HG03025 (cell line): ENCODE measurements around the gene CCDC102A.
"Not testable (repeated sequence)": the region's sequence is repeated elsewhere in the genome, so short reads cannot be mapped to it uniquely, and the experiment has no call there.

ENCODE experiments used
- ATAC-seq: cut with Tn5 transposase; IDR thresholded peaks from one replicate; pipeline ENCODE4 v1.9.1; 2021; ENCODE audit warnings: mild to moderate bottlenecking, moderate library complexity; ENCODE audit not compliant: unreplicated experiment, low FRiP score

CCDC102A gene

GRCh38 chr16:57504491-57504890, 31.9 kb downstream of the CCDC102A start:
- no peak for ATAC-seq

DNA sequence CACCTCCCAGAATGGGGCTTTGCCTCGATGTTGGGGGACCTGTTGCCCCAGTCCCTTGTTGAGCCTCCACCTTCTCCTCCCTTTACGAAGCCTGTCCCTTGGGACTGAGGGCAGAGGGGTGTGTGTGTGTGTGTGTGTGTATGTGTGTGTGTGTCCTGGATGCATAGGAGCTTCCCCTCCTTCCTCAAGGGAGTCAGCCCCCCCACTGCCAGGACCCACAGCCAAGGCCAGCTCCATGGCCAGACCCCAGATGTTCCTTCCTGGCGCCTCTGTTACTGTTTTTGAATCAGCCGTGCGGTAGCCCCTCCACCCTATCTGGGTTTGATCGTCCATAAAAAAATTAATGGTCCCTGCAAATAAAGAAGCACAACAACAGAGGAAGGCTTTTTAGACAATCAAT, 32.4 kb downstream of the CCDC102A start:
- no peak for ATAC-seq

DNA sequence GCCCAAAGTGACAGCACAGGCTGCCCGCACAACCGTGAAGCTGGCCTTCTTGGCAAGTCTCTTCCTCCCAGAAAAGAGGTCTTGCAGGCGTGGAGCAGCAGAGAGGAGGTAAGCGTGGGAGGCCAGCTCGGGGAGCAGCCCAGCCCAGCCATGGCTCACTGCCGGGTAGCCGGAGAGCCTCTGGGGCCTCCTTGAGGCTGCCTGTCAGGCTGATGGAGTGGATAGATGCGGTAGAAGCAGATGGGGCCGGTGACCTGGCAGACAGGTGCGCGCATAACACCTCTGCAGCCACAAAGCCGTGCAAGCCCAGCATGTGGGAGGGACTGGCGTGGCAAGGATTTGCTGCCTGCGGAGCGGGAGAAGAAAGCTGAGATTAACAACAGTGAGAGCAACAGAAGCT, 33.0 kb downstream of the CCDC102A start:
- no peak for ATAC-seq

DNA sequence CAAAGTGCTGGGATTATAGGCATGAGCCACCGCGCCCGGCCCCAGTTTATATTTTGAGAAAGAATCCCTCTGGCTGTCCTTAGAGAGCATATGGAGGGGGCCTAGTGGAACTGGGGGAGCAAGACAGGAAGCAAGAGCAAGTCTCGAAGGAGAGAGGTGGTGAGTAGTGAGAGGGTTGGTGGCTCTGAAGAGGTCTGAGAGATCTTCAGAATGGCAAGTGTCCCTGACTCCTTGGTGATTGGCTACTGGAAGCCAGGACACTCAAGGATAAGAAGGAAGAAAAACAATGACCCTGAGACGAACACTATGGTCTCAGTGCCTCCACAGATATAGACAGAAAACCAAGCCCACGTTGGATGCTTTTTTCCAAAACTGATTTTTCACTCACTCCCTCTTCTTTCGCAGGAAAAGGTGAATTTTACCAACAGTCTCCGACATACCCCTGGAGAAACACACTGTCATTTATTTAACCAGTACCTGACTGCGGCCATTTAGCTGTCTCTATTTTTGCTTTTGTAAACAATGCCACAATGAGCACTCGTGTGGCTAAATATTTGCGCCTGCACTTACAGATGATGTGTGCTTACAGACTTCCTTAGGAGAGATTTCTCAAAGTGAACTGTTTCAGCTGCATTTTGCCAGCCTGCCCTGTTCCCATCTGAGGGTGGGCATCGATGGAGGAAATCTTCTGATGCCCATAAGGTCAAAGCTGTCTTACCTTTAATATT, 34.2 kb downstream of the CCDC102A start:
- no peak for ATAC-seq

GRCh38 chr16:57501492-57501891, 34.9 kb downstream of the CCDC102A start:
- ATAC-seq: no peak

DNA sequence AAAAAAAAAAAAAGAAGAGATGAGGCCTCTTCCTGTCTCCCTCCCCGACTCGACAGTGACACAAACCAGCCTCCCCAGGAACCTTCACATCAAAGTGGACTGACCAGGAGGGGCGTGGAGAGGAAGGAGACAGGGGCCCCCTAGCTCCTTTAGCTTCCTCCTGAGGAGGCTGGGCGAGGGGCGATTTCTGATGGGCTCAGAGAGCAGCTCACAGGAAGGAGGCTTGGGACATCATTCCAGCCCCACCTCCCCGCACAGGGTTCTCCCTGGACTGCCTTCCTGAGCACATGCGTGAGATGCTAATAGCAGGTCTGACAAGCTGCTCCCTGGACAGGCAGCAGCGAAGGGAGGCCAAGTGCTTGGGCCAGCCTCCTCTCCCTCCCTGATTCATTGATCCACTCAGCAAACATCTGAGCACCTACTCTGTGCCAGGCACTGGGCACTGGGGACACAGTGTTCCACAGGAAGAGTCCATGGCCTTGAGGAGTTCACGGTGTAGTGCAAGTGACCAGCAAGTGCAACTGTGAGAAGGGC, 35.7 kb downstream of the CCDC102A start:
- ATAC-seq: no peak

- not testable (repeated sequence) for ATAC-seq
Observed at GRCh38 chr16:57499941-57500340, 36.4 kb downstream of the CCDC102A start.

DNA sequence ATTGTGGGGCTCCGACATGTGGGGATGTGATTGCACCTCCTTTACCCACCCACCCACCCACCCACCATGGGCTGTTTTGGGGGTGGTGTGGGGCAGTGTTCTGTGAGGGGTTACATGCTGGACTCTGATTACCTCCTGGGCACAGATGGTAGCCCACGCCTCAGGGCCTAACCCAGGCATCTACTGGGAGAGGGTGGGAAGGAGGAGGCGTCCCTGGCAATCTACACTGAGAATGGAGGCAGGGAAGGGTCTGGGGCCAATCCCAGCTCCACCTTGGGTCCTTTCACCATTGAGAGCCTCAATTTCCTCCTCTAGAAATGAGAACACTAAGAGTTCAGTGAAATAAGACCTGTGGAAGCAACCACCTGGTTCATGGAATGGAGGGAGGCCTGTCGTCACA, 38.3 kb downstream of the CCDC102A start:
- ATAC-seq: no peak

DNA sequence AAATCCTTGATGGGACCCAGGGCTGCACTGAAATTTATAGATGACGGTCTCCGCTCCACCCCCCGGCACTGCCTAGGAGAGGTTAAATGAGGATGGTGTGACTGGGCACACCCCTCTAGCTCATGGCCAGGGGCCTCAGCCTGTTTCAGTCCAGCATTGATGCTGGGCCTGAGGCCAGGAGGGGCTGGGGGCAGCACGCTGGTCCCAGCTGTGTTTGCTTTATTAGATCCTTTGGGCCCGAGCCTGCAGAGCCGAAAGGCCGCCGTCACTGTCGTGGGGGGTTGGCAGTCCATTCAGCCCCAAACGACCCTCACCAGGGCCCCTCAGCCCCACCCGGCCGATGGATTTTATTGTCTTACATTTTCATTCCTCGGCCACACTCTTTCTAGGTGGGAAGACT, 39.2 kb downstream of the CCDC102A start:
- no peak for ATAC-seq

- no peak for ATAC-seq
Observed at GRCh38 chr16:57493767-57494166, 42.6 kb downstream of the CCDC102A start.

GRCh38 chr16:57489229-57489628, 47.1 kb downstream of the CCDC102A start:
- ATAC-seq: no peak

DNA sequence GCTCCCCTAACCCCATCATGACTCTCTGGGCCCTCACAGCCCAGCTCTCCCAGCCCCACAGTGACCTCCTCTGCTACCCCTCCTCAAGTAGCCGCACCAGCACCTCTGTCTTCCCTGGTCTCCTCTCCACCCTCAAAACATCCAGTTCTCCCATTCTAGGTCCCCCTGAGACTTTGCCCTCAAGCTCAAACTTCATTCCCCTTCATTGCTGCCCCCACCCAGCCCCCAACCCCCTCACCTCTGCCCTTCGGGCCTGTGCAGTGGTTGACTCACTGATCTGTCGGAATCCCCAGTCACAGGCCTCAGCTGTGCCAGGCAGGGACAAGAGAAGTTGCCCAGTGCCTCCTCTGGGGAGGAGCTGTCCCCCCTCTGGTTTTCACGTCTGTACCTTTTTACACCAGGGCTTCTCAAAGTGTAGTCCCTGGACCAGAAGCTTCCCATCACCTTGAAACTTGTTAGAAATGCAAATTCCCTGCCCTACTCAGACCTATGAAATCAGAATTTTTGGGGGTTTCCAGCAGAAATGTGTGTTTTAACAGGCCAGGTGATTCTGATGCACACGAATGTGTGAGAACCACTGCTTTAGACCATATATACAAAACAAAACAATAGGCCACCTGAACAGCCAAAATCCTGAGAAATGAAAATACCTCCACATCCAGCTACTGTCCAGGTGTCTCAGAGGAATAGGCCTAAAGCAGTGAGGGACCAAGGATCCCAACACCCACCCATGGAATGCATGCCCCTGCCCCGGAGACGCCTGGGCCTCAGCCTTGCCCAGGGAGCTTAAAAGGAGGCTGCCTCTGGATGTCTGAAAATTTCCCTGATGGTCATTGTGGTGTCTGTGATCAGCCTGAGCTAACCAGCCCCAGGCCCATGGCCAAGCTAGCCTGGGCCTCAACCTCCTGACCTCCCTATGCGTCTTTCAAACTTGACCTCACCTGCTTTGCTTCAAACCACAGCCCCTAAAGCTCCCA, 49.2 kb downstream of the CCDC102A start:
- ATAC-seq: no peak

- ATAC-seq: peak; percentile 64
Observed at GRCh38 chr16:57485916-57486857, 50.2 kb downstream of the CCDC102A start, which contains the start of gene DOK4. Gene DOK4, minus strand, starts transcription at chr16:57486493. Its CDS starts 6,986 bp downstream, at chr16:57479507.

GRCh38 chr16:57485091-57485915, 51.1 kb downstream of the CCDC102A start:
- ATAC-seq: no peak

DNA sequence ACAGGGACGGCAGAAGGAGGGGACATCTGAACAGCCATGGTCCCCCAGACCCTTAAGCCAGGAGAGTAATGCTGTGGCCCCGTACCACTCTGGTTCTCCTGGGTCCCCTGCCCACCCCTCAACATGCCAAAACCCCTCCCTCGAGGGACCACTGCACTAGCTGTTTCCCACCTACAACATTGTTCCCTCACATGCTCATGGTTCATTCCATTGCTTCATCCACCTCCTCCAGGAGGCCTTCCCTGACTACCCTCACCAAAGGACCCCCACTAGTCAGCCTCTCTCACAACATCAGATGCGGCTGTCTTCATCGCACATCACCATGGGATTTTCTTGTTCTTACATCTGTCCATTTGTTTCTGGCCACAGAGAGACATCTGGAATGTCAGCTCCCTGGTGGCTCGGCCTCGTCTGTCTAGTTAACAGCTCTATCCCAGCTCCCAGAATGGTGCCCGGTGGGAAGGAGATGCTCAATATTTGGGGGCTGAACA, 51.8 kb downstream of the CCDC102A start:
- ATAC-seq: no peak

GRCh38 chr16:57483725-57484514, 52.5 kb downstream of the CCDC102A start:
- no peak for ATAC-seq

DNA sequence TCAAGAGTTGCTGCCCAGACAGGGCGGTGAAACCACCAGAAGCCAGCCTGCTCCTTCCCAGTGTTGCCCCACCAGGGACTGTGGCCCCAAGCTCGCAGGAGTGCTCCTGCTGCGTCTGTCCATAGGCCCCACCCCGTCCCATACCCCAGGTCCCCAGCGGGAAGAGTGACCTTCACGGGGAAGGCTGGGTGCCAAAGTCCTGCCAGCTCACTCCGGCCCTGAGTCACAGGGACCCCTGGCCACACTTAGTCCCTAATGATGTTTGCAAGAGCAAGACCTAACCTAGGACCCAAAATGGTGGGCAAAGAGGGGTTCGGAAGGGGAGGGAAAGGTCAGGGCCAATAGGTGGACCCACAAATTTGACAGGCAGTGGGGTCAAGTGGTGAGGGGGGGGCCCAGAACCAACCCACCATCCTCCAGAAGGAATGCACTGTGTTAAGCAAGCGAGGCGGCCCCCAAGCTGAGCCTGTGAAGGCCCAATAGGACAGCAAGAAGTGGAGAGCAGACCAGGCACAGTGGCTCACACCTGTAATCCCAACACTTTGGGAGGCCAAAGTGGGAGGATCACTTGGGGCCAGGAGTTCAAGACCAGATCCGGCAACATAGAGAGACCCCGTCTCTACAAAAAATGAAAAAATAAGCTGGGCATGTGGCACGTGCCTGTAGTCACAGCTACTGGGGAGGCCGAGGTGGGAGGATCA, 53.4 kb downstream of the CCDC102A start:
- no peak for ATAC-seq

DNA sequence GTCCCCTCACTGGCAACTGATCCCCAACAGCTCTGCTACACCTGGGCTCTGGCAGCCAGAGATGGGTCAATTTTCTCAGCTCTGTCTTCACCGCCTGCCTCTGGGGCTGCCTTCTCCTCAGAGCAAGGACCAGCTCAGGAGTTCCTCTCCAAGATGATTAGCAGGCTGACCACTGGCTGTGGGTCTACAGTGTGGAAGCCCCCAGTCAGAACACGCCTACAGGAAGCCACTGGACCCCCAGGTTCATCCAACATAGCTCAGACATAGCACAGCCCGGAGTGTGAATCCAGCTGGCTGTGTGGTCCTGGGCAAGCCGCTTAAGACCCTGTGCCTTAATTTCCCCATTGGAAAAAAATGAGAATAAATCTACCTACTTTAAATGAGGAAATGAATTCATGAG, 55.0 kb downstream of the CCDC102A start:
- ATAC-seq: no peak
